HG02884 (cell line): ENCODE data around the gene AFAP1L2.

Source experiments
- ATAC-seq: cut with Tn5 transposase; IDR thresholded peaks from one replicate; pipeline ENCODE4 v1.9.1; 2021; ENCODE audit warnings: mild to moderate bottlenecking, moderate library complexity; ENCODE audit not compliant: unreplicated experiment

AFAP1L2 gene

DNA sequence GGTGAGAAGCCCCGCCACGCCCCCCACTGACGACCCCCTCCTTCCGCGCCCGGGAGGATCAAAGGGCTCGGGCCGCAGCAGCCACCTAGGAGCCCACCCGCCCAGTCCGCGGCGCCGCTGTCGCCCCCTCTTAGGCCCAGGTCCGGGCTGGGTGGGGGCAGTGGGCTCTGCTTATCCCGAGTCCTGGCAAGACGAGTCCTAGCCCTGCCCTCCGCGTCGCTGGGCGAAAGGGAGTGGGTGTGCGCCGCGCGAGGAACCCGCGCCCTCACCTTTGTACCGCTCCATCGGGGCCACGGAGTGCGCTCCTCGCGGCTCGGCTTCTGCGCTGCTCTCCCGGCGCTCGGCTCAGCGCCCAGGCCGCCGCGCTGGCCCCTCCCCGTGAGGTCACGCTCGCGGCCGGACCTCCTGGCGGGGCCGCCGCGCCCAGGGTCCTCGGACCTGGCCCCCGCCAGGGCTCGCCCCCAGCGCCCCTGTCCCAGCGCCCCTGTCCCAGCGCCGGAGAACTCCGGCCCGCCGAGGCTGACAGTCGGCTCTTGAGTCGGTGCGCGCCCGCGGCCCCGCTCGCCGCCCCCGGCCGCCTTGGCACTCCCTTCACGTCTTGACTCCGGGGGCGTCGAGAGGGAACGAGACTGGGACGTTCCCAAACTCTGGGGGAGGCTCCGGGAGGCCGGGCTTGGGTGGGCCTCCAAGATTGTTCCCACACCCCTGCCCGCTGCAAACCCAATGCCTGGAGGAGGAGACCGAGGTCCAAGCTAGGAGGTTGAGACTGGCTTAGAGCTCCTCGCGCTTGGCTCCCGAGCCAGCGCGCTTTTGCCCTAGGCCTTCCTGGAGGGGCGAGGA lies at the start of gene AFAP1L2:
Gene AFAP1L2, minus strand, starts transcription at position 332 of the 840 bp plus-strand sequence. Its CDS starts 47 bp downstream, at position 285.
- no peak for ATAC-seq

GRCh38 chr10:114453576-114453975 lies 49.3 kb upstream of the AFAP1L2 start:
- ATAC-seq: no peak

- no peak for ATAC-seq
Observed at GRCh38 chr10:114448897-114449296, 44.6 kb upstream of the AFAP1L2 start.

- ATAC-seq: no peak
Observed at GRCh38 chr10:114445332-114445731, 41.0 kb upstream of the AFAP1L2 start.

DNA sequence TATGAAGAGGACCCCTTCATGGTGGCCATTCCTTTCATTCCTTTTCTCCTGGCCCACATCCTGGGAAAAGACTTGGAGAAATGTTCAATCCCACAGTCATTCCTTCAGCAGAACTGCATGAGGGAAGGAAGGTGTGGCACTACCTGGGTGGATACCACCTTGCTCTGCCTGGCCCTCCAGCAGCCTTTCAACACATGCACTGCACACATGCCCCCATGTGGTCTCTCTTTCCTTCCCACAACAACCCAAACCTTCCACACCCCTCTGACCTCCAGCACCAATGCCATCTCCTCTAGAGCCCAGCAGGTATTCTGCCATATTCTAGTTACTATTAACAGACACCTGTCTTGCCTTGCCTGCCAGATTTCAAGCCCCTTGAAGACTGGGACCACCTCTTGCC lies 40.5 kb upstream of the AFAP1L2 start:
- ATAC-seq: no peak

GRCh38 chr10:114442091-114442630 lies 37.9 kb upstream of the AFAP1L2 start:
- ATAC-seq: no peak

GRCh38 chr10:114441107-114441506 lies 36.8 kb upstream of the AFAP1L2 start:
- ATAC-seq: no peak

DNA sequence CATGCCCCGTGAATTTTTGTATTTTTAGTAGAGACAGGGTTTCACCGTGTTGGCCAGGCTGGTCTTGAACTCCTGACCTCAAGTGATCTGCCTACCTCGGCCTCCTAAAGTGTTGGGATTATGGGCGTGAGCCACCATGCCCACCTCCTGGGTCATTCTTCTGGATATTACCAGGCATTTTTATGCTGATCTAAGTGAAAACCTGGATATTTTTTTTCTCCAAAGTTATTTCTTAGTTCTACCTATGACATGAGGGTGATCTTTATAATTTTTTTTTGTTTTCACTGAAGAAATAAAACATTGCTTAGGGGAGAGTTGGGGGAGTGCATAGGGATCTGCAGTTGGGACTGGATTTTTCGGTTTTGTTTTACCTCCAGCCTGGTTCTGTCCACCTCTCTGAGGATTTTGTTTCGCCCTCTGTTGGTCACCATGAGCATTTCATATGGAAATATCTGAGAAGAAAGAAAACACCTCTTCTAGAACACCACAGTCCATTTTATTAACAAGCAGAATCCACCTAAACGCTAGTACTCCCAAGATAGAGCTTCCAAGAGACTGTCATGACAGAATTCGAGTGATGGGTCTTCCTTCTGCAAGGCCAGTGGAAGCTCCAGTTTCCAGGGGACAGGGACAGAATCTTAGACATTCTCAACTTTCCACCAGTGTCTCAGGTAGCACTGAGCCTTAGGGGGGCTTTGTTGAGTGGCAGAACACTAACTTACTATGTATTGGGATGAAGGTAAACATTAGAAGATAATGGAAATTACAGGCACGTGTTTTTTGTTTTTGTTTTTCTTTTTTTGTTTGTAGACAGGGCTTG lies 33.4 kb upstream of the AFAP1L2 start:
- ATAC-seq: no peak

- ATAC-seq: no peak
Observed at GRCh38 chr10:114436941-114437340, 32.6 kb upstream of the AFAP1L2 start.

DNA sequence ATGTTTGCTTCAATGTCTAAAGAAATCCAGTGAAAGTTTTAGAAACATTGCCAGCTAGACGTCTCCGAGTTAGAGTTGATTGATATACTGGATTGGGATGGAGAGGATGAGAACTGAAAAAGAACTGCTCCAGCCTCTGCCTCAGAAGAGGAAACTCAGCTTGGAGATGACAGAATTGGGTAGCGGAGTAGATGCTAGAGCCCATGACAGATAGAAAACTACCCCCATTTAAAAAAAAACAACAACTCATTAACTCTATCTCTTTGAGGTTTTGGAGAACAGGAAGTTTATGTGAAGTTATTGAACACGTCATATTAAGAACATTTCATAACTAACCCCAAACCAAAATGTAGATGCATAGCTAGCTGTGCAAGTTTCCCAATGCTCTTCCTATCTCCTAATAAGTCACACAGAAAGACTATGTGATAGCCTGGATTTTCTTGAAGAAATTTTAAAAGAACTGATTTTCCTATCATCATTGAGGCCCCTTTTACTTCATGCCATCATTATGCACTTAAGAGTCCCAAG lies 28.3 kb upstream of the AFAP1L2 start:
- ATAC-seq: no peak

GRCh38 chr10:114431414-114432135 lies 27.3 kb upstream of the AFAP1L2 start:
- no peak for ATAC-seq

- no peak for ATAC-seq
Observed at GRCh38 chr10:114430688-114431413, 26.5 kb upstream of the AFAP1L2 start.

- no peak for ATAC-seq
Observed at GRCh38 chr10:114429581-114430335, 25.5 kb upstream of the AFAP1L2 start.

GRCh38 chr10:114427124-114427852 lies 23.0 kb upstream of the AFAP1L2 start:
- no peak for ATAC-seq

GRCh38 chr10:114426476-114426875 lies 22.2 kb upstream of the AFAP1L2 start:
- no peak for ATAC-seq

DNA sequence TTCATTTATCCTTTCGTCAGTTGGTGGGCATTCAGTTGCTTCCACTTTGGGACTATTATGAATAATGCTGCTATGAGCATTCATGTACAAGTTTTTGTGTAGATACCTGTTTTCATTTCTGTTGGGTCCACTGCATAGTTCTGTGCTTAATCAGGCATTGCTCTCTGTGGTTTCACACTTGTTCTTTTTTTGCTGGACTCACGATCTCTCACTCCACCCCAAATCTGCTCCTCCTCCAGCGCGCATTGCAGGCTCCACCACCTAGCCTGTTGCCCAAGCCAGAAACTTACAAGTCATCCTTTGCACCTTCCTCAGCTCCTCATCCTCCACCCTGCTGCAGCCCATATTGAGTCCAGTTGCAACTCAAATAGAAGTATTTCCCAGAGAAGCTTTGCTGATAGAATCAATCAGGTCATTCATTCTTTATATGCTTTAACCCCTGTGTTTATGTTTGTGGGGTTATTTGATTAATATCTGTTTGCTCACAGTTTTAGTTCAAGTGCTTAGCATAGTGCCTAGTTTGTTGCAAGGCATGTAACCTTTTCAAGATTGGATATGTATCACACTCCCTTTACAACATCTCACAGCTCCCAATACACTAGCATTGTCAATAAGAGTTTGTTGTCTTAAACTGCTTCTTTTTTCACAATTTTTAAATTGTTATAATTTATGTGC lies 16.6 kb upstream of the AFAP1L2 start:
- no peak for ATAC-seq

- ATAC-seq: no peak
Observed at GRCh38 chr10:114418109-114418508, 13.8 kb upstream of the AFAP1L2 start.
